ENCODE data around the gene MSANTD7. TPM values are rescaled to one million over a fixed set of nuclear protein-coding genes. Genes with fewer than 3 reads are reported as not detected.
A peak's percentile ranks its signal among the peaks of the same experiment; 100 is the strongest.

The MSANTD7 gene
- total and polyA plus RNA-seq, 2 of the 13 experiments (the other 11 are each of a cell fraction or from before 2014, with no cell fraction given), result 3.7 to 16.7 TPM

DNA sequence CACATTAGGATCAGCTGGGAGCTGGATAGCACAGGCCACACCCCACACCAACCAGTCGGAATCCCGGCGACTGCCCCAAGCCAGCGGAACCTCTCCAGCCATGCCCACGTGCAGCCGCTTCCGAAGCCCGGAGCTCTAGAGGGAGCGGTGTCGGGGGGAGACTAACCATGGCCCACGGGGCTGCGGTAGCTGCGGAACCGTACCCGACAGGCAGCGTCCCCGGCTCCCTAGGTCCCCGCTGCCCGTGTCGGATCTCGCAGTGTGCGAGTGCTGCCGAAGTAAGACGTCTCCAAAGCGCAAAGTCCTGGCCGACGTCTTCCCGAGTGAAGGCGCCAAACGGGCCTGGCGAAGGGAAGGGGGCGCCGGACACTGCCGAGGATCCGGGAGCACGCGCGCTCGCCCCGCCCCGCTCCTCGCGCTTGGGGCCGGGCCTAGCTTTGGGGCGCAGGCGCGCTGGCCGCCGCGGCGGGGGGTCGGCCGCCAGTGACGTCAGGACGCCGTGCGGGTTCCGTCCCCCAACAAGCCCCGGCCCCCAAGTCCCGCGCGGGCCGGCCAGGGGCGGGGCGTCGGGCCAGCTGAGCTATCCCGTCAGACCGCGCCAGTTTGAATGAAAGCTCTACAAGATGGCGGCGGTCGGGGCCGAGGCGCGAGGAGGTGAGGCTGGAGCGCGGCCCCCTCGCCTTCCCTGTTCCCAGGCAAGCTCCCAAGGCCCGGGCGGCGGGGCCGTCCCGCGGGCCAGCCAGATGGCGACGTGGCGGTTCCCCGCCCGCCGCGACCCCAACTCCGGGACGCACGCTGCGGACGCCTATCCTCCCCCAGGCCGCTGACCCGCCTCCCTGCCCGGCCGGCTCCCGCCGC, 40.4 kb downstream of the MSANTD7 start, which contains the start of gene SUV39H2 (continued):
- TF ChIP-seq SP5 (CRISPR knock-in tag; IDR thresholded peaks at IDR 0.05; ENCODE audit: borderline replicate concordance, low read depth) (no peak), BRD4 (CRISPR knock-in tag; IDR thresholded peaks at IDR 0.05) (peak; percentile 86), ZNF569 (CRISPR knock-in tag; IDR thresholded peaks at IDR 0.05; ENCODE audit: borderline replicate concordance) (no peak), ZNF432 (CRISPR knock-in tag; IDR thresholded peaks at IDR 0.05; ENCODE audit: borderline replicate concordance) (no peak), ZSCAN20 (CRISPR knock-in tag; IDR thresholded peaks at IDR 0.05; ENCODE audit: borderline replicate concordance) (peak; percentile 30; the same call in 1 of the 2 replicates), GATA4 (IDR thresholded peaks at IDR 0.05; ENCODE audit: borderline replicate concordance, low read depth) (no peak), ZFP82 (CRISPR knock-in tag; IDR thresholded peaks at IDR 0.05; ENCODE audit: borderline replicate concordance) (0 out of 2 replicates have a peak, but pooled peaks have one; percentile 55), MXD4 (CRISPR knock-in tag; IDR thresholded peaks at IDR 0.05) (peak; percentile 81; the same call in 1 of the 2 replicates), ZNF101 (CRISPR knock-in tag; IDR thresholded peaks at IDR 0.05; ENCODE audit: borderline replicate concordance, low read depth) (no peak), ZNF496 (CRISPR knock-in tag; IDR thresholded peaks at IDR 0.05; ENCODE audit: insufficient replicate concordance) (no peak)
- TF ChIP-seq, protein P1, sequence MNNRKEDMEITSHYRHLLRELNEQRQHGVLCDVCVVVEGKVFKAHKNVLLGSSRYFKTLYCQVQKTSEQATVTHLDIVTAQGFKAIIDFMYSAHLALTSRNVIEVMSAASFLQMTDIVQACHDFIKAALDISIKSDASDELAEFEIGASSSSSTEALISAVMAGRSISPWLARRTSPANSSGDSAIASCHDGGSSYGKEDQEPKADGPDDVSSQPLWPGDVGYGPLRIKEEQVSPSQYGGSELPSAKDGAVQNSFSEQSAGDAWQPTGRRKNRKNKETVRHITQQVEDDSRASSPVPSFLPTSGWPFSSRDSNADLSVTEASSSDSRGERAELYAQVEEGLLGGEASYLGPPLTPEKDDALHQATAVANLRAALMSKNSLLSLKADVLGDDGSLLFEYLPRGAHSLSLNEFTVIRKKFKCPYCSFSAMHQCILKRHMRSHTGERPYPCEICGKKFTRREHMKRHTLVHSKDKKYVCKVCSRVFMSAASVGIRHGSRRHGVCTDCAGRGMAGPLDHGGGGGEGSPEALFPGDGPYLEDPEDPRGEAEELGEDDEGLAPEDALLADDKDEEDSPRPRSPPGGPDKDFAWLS (CRISPR knock-in tag; IDR thresholded peaks at IDR 0.05; ENCODE audit: borderline replicate concordance), result no peak
- TF ChIP-seq, protein P2, sequence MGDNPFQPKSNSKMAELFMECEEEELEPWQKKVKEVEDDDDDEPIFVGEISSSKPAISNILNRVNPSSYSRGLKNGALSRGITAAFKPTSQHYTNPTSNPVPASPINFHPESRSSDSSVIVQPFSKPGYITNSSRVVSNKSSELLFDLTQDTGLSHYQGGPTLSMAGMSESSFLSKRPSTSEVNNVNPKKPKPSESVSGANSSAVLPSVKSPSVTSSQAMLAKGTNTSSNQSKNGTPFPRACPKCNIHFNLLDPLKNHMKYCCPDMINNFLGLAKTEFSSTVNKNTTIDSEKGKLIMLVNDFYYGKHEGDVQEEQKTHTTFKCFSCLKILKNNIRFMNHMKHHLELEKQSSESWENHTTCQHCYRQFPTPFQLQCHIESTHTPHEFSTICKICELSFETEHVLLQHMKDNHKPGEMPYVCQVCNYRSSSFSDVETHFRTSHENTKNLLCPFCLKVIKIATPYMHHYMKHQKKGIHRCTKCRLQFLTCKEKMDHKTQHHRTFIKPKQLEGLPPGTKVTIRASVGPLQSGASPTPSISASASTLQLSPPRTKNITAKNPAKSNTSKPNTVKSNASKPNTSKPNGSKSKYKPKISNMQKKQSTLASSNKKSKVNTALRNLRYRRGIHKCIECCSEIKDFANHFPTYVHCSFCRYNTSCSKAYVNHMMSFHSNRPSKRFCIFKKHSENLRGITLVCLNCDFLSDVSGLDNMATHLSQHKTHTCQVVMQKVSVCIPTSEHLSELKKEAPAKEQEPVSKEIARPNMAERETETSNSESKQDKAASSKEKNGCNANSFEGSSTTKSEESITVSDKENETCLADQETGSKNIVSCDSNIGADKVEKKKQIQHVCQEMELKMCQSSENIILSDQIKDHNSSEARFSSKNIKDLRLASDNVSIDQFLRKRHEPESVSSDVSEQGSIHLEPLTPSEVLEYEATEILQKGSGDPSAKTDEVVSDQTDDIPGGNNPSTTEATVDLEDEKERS (CRISPR knock-in tag; IDR thresholded peaks at IDR 0.05), result peak; percentile 70; the same call in 1 of the 2 replicates
- TF ChIP-seq, protein P3, sequence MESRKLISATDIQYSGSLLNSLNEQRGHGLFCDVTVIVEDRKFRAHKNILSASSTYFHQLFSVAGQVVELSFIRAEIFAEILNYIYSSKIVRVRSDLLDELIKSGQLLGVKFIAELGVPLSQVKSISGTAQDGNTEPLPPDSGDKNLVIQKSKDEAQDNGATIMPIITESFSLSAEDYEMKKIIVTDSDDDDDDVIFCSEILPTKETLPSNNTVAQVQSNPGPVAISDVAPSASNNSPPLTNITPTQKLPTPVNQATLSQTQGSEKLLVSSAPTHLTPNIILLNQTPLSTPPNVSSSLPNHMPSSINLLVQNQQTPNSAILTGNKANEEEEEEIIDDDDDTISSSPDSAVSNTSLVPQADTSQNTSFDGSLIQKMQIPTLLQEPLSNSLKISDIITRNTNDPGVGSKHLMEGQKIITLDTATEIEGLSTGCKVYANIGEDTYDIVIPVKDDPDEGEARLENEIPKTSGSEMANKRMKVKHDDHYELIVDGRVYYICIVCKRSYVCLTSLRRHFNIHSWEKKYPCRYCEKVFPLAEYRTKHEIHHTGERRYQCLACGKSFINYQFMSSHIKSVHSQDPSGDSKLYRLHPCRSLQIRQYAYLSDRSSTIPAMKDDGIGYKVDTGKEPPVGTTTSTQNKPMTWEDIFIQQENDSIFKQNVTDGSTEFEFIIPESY (CRISPR knock-in tag; IDR thresholded peaks at IDR 0.05), result no peak
